HG02884 (cell line): Measurements from ENCODE around the gene OR6C68.
"Not testable (repeated sequence)": the region's sequence is repeated elsewhere in the genome, so short reads cannot be mapped to it uniquely, and the experiment has no call there.

Experiments used
- ATAC-seq: cut with Tn5 transposase; IDR thresholded peaks from one replicate; pipeline ENCODE4 v1.9.1; 2021; ENCODE audit warnings: mild to moderate bottlenecking, moderate library complexity; ENCODE audit not compliant: unreplicated experiment

OR6C68 gene

DNA sequence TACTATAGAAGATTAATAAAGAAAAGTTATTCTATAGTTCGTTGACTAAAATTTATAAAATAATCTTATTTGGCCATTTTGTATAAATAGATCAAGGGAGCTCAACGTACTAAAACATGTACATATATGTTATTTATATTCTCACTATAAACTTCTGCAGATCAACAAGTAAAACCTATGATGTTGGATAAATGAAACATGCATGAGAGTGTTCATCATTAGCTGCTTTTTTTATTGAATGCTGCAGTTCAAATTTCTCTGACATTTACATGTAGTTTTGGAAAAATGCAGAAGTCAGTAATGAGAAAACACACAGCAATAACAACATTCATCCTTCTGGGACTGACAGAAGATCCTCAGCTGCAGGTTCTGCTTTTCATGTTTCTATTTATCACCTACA, at the start of gene OR6C68:
Gene OR6C68, plus strand, starts transcription at position 301 of the 400 bp plus-strand sequence. Its CDS starts 0 bp downstream, at position 301.
- no peak for ATAC-seq

DNA sequence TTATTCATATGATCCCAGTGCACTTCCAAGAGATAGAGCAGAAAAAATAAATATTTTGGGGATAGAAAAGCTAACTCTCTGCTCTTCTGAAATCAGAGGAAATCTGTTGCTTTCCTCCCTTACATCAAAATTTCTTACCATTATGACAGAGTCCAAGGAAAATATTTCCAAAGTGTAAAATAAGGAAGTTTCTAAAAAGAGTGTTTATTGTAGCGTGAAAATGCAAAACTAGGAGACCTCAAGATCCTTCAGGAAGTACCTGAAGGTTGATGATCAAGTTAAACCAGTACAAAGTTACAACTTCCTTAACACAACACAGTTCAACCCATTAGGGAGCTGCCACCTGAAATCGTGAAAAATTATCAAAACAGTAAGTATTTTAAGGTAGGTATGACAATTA, 48.4 kb upstream of the OR6C68 start, which contains the start of gene OR6C2:
Gene OR6C2, plus strand, starts transcription at position 301 of the 400 bp plus-strand sequence. CDS start 8,138 bp downstream, outside the sequence.
- ATAC-seq, result no peak

DNA sequence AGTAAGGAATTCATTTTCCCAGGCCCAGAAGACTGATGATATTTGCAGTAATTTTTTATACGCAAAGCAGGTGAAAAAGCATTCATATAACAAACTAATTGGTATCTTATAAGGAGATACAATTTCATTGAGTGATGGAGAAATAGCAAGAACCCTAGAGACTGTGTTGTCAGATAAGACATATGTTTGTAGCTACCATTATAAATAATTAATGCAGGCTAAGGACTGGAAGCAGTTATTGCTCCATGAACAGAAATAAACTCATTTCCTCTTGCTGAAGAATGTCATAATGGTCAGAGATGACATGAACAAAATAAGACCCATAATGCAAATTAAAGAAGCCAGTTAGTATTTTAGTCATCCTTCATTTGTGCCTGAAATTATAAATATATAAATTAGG, 46.8 kb upstream of the OR6C68 start:
- no peak for ATAC-seq

DNA sequence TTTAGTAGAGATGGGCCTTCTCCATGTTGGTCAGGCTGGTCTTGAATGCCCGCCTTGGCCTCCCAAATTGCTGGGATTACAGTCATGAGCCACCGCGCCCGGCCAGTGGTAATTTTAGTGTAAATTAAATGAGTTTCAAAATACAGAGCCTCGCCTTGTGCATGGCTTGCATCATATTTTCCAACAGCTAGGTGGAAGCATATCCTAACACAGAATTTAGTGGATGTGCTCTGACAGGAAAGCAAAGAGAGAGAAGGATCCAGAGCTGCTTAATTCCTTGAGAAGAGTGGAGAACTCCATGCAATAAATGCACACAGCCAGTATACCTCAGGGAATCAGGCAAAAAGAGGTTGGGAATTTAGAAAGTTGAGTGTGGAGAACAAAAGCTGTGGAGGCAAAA, 45.9 kb upstream of the OR6C68 start:
- ATAC-seq, result no peak

DNA sequence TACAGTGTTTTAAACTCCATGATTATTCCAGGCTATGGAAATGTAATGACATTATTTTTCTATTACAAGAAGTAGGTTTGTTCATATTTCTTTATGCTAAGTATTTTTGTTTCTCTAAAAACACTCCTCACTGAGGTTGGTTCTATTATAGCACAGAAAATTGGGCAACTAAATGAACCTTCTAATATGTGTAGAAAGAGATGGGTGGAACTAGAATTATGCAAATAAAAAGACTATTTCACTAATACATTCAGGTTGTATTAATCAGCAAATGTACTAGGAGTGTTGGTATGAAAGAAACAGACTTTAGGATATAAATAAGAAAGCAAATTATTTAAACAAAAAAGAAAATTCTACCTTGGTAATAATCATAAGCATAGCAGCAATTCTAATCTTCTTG, 43.4 kb upstream of the OR6C68 start:
- no peak for ATAC-seq

DNA sequence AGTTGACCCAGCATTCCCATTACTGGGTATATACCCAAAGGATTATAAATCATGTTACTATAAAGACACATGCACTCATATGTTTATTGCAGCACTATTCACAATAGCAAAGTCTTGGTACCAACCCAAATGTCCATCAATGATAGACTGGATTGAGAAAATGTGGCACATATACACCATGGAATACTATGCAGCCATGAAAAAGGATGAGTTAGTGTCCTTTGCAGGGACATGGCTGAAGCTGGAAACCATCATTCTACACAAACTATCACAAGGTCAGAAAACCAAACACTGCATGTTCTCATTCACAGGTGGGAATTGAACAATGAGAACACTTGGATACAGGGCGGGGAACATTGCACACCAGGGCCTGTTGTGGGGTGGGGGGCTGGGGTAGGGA, 27.3 kb upstream of the OR6C68 start:
- ATAC-seq, result not testable (repeated sequence)

DNA sequence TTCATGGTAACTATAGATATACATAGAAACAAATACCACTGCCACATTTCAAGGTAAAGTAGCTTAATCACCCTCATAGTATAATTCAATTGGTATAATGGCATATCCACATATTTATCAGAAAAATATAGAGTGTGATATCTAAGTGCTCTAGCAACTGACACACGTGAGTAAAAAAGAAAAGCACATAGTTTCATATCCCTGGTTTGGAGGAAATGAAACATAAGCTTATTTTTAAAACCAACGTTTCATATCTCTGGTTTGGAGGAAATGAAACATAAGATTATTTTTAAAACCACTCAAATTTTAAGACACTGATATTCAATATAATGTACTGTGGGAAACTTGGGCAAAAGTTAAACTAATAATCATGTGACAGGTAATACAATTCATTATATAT, 24.3 kb upstream of the OR6C68 start:
- peak; percentile 92 for ATAC-seq

DNA sequence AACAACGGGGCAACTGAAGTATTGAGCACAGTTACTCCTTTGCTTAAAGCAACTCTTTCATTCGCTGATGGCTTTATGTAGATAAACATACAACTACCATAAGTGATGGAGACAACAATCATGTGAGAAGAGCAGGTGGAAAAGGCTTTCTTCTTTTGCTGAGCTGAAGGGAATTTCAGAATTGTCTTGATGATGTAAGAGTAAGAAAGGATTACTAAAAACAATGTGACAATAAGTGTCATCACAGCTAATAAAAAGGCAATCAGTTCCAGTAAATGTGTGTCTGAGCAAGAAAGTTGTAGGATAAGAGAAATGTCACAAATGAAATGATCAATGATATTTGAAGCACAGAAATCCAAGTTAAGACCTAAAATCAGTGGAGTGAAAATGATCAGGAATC, 22.9 kb upstream of the OR6C68 start:
- no peak for ATAC-seq

DNA sequence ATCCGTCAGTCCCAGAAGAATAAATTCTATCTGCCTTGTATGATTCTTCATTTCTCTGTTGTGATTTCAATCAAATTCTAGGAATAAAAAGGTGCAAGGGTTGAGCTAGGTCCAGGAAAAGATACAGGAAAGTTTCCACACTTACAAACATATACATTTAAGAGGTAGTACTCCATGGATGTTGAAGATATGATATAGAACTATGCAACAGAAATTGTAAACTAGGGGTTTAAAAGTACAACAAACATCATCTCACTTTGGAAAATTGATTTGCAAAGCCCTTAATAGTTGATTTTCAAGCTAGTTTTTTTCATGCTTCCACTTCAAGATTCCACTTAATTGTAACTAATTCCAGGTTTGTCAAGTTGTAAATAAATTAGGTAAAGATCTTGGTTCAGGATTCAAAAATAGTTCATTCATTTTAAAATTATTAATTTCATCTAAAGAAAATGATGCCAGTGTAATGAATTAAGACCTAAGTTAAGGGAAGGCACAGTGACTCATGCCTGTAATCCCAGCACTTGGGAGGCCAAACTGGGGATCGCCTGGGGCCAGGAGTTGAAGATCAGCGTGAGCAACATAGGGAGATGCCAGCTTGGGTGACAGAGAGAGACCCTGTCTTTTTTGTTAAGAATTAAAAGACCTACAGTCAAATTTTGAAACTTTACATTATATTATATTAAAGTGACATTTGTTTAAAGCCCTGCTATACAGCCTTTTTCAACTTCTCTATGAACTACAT, 21.9 kb upstream of the OR6C68 start, which contains the start of gene OR6C70:
Gene OR6C70, minus strand, starts transcription at position 51 of the 742 bp plus-strand sequence. Its CDS starts 0 bp downstream, at position 51.
- no peak for ATAC-seq

DNA sequence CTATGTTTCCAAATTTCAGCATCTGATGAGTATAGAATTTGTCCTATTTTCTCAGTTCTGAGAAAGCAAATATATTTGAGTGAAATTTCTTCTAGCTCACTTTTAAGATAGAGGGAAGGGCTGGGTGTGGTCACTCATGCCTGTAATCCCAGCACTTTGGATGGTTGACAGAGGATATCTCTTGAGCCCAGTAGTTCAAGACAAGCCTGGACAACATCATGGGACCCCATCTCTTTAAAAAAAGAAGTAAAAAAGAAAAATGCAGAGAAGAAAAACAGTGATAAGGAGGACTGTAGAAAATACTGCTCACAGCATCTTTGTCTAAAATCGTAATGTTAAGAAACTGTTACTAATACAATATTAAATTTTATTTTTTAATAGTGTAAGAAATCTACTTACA, 19.9 kb upstream of the OR6C68 start:
- ATAC-seq, result no peak

DNA sequence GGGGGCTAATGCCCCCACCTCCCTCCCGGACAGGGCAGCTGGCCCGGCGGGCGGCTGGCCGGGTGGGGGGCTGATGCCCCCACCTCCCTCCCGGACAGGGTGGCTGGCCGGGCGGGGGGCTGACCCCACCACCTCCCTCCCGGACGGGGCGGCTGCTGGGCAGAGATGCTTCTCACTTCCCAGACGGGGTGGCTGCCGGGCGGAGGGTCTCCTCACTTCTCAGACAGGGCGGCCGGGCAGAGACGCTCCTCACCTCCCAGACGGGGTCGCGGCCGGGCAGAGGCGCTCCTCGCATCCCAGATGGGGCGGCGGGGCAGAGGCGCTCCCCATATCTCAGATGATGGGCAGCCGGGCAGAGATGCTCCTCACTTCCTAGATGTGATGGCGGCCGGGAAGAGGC, 13.0 kb upstream of the OR6C68 start:
- ATAC-seq, result not testable (repeated sequence)

DNA sequence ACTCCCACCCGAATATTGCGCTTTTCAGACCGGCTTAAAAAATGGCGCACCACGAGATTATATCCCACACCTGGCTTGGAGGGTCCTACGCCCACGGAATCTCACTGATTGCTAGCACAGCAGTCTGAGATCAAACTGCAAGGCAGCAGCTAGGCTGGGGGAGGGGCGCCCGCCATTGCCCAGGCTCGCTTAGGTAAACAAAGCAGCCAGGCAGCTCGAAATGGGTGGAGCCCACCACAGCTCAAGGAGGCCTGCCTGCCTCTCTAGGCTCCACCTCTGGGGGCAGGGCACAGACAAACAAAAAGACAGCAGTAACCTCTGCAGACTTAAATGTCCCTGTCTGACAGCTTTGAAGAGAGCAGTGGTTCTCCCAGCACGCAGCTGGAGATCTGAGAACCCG, 7.9 kb upstream of the OR6C68 start:
- ATAC-seq, result not testable (repeated sequence)

DNA sequence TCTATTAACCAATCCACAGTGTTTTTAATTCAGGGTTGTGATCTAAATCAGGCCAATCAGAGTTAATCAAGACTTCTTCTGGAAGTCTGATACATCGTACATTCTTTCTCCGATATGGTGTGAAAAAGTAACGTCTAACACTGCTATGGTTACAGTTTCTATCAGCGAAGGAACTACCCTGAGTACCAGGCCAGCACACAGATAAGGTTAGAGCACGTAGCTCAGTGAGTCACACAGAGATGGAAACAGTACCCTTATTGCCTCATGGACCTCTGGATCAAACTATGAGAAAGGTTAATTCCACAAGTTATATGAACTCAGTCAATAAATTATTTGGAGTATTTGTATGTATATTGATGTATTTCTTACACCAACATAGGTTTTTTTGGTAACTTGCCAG, 3.3 kb downstream of the OR6C68 start:
- no peak for ATAC-seq

DNA sequence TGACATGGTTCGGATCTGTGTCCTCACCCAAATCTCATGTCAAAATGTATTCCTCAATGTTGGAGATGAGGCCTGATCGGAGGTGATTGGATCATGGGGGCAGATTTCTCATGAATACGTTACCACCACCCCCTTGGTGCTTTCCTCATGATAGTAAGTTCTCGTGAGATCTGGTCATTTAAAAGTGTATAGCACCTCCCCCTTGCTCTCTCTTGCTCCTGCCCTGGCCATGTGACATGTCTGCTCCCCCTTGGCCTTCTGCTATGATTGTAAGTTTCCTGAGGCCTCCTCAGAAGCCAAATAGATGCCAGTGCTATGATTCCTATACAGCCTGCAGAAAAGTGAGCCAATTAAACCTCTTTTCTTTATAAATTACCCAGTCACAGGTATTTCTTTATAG, 7.1 kb downstream of the OR6C68 start:
- no peak for ATAC-seq

DNA sequence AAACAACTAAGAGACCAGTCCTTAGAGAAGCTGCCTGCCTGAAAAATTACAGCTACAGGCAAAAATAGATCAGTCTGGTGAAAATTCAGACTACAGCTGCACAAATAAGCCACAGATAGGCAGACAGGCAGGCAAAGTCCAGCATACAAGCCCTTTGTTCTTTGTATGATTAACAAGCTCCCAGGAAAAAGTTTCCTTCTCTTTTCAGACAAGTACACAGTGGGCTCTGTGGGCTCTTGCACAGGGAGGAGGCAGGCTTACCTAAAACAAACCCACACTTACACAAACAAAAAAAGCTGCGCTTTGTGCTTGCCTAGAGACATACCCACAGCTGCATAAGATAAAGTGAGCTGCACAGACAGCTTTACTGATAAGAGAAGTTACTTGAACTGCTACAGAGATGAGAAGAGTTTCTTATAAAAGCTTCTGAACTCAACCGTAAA, 7.7 kb downstream of the OR6C68 start:
- no peak for ATAC-seq

DNA sequence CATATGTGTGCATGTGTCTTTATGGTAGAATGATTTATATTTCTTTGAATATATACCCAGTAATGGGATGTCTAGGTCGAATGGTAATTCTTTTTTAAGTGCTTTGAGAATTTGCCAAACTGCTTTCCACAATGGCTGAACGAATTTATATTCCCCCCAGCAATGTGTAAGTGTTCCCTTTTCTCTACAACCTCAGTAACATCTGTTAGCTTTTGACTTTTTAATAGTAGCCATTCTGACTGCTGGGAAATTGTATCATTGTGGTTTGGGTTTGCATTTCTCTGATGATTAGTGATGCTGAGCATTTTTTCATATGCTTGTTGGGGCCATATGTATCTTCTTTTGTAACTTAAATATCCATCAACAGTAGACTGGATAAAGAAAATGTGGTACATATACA, 9.4 kb downstream of the OR6C68 start:
- no peak for ATAC-seq

DNA sequence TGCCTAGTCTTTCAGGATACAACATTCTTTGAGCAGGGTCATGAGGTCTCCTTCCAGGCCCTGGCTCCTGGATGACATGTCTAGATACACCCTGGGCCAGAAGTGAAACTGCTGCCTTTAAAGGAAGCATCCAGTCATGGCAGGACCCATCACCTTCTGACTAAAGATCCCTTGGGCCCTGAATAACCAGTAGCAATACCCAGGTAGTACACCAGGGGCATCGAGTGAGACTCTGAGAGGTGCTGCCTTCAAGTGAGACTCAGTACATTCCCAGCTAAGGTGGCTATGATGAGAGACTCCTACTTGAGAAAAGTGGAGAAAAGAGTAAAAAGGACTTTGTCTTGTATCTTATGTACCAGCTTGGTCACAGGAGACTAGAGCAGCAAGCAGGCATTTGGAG, 23.5 kb downstream of the OR6C68 start:
- no peak for ATAC-seq

DNA sequence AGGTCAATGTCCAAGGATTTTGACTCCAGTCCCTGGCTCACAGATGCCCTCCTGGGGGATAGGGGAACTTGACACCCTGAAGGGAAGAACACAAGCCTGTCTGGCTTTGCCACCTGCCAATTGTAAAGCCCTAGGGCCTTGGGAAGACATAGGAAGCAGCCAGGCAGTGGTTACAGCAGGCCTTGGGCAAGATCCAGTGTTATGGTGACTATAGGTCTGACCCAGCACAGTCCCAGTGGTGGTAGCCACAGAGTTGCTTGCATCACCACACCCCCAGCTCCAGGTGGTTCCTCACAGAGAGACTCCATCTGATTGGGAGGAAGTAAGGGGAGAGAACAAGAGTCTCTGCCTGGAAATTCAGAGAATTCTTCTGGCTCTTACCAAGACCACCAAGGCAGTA, 24.2 kb downstream of the OR6C68 start:
- ATAC-seq, result no peak
